ENCODE data around the gene MVB12B.

Gene MVB12B

GRCh38 chr9:126430124-126430523 is 103.5 kb downstream of the MVB12B start:
- Histone ChIP-seq H3K9me2 (replicated peaks; ENCODE audit: low read depth, low read length) (no peaks in the 10 kb centered on the region), H3F3A (ENCODE audit: low read depth) (no peaks in the 10 kb centered on the region), H4K20me1 (ENCODE audit: insufficient read depth, low read length, poor library complexity, severe bottlenecking) (no peaks in the 10 kb centered on the region), H3K36me3 (ENCODE audit: insufficient read depth, low read length) (peaks cover 25% of the 10 kb centered on the region; the same call in 1 of the 2 replicates), H3K79me2 (ENCODE audit: insufficient read depth, low read length) (no peaks in the 10 kb centered on the region; the same call in 1 of the 2 replicates), H3K4me2 (ENCODE audit: low read depth, low read length, poor library complexity, severe bottlenecking) (no peak overlapping the region), H2AFZ (ENCODE audit: low read length) (no peak overlapping the region), H3K27me3 (ENCODE audit: insufficient read depth, low read length, poor library complexity, severe bottlenecking) (no peaks in the 10 kb centered on the region), H3K9me3 (ENCODE audit: insufficient read depth, low read depth, low read length) (no peaks in the 10 kb centered on the region), H3K9ac (ENCODE audit: low read depth, low read length, poor library complexity, severe bottlenecking) (no peak overlapping the region), H3K4me3 (ENCODE audit: low read length, poor library complexity, severe bottlenecking) (no peak overlapping the region), H3K4me1 (ENCODE audit: insufficient read depth, low read length, poor library complexity, severe bottlenecking) (peaks cover 8% of the 10 kb centered on the region)
- TF ChIP-seq EZH2phosphoT487 (IDR thresholded peaks at IDR 0.05; ENCODE audit: borderline replicate concordance) (no peak), CTCF (conservative IDR thresholded peaks at IDR 0.05; ENCODE audit: low read length) (no peak)

GRCh38 chr9:126431077-126431742 is 104.6 kb downstream of the MVB12B start:
- no peak overlapping the region for H3K4me3 ChIP-seq (ENCODE audit: low read length, poor library complexity, severe bottlenecking)
- H3F3A ChIP-seq (ENCODE audit: low read depth), result no peaks in the 10 kb centered on the region
- no peaks in the 10 kb centered on the region for H3K27me3 ChIP-seq (ENCODE audit: insufficient read depth, low read length, poor library complexity, severe bottlenecking)
- no peak overlapping the region for H2AFZ ChIP-seq (ENCODE audit: low read length)
- no peak overlapping the region for H3K4me2 ChIP-seq (ENCODE audit: low read depth, low read length, poor library complexity, severe bottlenecking)
- peaks cover 21% of the 10 kb centered on the region; the same call in 1 of the 2 replicates for H3K36me3 ChIP-seq (ENCODE audit: insufficient read depth, low read length)
- H3K9me3 ChIP-seq (ENCODE audit: insufficient read depth, low read depth, low read length), result no peaks in the 10 kb centered on the region
- H3K4me1 ChIP-seq (ENCODE audit: insufficient read depth, low read length, poor library complexity, severe bottlenecking), result peaks cover 8% of the 10 kb centered on the region
- no peaks in the 10 kb centered on the region for H3K9me2 ChIP-seq (replicated peaks; ENCODE audit: low read depth, low read length)
- H4K20me1 ChIP-seq (ENCODE audit: insufficient read depth, low read length, poor library complexity, severe bottlenecking), result no peaks in the 10 kb centered on the region
- peak overlapping the region; percentile 9 for H3K9ac ChIP-seq (ENCODE audit: low read depth, low read length, poor library complexity, severe bottlenecking)
- TF ChIP-seq CTCF (conservative IDR thresholded peaks at IDR 0.05; ENCODE audit: low read length) (no peak), EZH2phosphoT487 (IDR thresholded peaks at IDR 0.05; ENCODE audit: borderline replicate concordance) (no peak)
- H3K79me2 ChIP-seq (ENCODE audit: insufficient read depth, low read length), result no peaks in the 10 kb centered on the region; the same call in 1 of the 2 replicates

GRCh38 chr9:126432659-126433058 is 106.0 kb downstream of the MVB12B start:
- H4K20me1 ChIP-seq (ENCODE audit: insufficient read depth, low read length, poor library complexity, severe bottlenecking), result no peaks in the 10 kb centered on the region
- H3K9me3 ChIP-seq (ENCODE audit: insufficient read depth, low read depth, low read length), result no peaks in the 10 kb centered on the region
- H3F3A ChIP-seq (ENCODE audit: low read depth), result no peaks in the 10 kb centered on the region
- no peaks in the 10 kb centered on the region for H3K9me2 ChIP-seq (replicated peaks; ENCODE audit: low read depth, low read length)
- peaks cover 8% of the 10 kb centered on the region for H3K4me1 ChIP-seq (ENCODE audit: insufficient read depth, low read length, poor library complexity, severe bottlenecking)
- H3K79me2 ChIP-seq (ENCODE audit: insufficient read depth, low read length), result no peaks in the 10 kb centered on the region; the same call in 1 of the 2 replicates
- H3K9ac ChIP-seq (ENCODE audit: low read depth, low read length, poor library complexity, severe bottlenecking), result no peak overlapping the region
- no peak overlapping the region for H2AFZ ChIP-seq (ENCODE audit: low read length)
- no peak for TF ChIP-seq EZH2phosphoT487 (IDR thresholded peaks at IDR 0.05; ENCODE audit: borderline replicate concordance)
- TF ChIP-seq CTCF (conservative IDR thresholded peaks at IDR 0.05; ENCODE audit: low read length), result no peak
- no peak overlapping the region for H3K4me3 ChIP-seq (ENCODE audit: low read length, poor library complexity, severe bottlenecking)
- no peak overlapping the region for H3K4me2 ChIP-seq (ENCODE audit: low read depth, low read length, poor library complexity, severe bottlenecking)
- no peaks in the 10 kb centered on the region for H3K27me3 ChIP-seq (ENCODE audit: insufficient read depth, low read length, poor library complexity, severe bottlenecking)
- peaks cover 21% of the 10 kb centered on the region; the same call in 1 of the 2 replicates for H3K36me3 ChIP-seq (ENCODE audit: insufficient read depth, low read length)

All from Loucy (cell line).